Medulla oblongata (tissue), 1 donor: Measurements from ENCODE around the gene RPLP1.

Experiments
- DNase-seq: peaks from one replicate; pipeline ENCODE4 v3.0.0-alpha.2; 2015; ENCODE audit errors: extremely low spot score

Gene RPLP1

DNA sequence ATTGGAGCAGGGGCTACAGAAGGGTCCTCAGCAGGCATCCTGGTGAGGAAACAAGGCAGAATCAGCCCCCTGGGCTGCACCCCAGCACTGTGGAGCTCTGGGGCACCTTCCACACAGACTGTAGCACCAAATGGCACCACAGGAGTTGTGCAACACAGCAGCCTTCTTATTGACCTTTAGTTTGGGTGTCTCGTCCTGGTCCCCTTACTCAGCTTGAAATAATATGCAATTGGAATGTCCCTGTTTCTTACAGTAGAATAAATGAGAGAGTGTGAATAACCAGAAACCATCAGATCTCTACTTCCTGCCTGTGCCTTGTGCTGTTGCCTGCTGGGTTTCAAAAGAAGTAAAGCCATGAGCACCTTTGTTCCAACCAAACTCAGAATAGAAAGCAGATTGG lies 44.5 kb downstream of the RPLP1 start:
- no peak for DNase-seq

DNA sequence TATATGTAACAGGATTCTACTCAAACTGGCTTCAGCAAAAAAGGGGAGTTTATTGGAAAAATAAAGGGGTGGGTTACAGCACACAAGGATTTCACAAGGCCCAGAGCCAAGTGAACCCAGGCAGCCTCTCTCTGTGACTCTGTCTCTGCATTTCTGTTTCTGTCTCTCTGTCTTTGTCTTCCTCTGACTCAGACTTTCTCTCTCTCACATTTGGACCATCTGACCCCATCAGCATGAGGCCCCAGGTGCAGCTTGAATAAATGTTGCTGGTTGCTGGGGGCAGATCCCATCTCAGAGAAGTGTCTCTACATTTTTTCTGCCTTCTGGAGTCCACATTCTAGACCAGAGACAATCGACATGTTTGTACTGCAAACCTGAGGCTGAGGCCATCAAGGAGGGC lies 45.0 kb downstream of the RPLP1 start:
- DNase-seq = no peak

GRCh38 chr15:69498282-69498681 lies 45.7 kb downstream of the RPLP1 start:
- no peak for DNase-seq

- no peak for DNase-seq
Observed at GRCh38 chr15:69498987-69499386, 46.4 kb downstream of the RPLP1 start.

GRCh38 chr15:69499521-69500211 lies 47.0 kb downstream of the RPLP1 start:
- peak; percentile 52 for DNase-seq

DNA sequence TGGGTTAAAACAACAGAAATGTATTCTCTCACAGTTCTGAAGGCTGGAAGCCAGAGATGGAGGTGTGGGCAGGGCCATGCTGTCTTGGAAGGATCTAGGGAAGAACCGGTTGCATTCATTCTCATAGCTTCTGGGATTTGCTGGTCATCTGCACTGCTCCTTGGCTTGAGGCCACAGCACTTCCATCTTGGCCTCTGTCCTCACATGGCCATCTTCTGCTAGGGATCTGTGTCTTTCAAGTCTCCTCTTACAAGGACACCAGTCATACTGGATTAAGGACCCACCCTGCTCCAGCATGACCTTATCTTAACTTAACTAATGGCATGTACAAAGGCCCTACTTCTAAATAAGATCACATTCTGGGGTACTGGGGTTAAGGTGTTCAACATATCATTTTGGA lies 47.7 kb downstream of the RPLP1 start:
- DNase-seq = no peak

GRCh38 chr15:69501456-69501855 lies 48.8 kb downstream of the RPLP1 start:
- no peak for DNase-seq

DNA sequence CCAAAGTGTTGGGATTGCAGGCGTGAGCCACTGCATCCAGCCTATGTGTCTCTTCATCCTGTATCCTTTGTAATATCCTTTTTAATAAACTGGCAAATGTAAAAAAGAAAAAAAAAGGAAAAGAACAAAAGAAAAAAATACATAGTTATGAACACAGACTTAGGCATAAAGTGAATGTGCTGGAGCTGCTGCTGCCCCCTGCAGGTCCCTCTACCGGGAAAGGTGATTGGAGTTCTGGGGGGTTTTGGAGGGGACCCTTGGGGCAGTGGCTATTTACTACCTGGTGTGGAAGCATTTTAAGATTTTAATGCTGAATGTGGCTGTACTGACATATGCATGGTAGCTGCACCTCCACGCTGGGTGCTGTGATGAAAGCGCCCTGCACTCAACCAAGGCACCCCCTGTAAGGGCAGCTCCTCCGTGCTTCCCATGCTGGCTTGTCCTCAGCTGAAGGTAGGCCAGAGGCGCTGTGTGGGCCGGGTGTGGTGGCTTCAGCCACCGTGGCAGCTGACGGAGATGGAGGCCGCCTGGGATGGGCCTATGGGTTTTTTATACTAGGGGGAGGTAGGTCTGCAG lies 49.9 kb downstream of the RPLP1 start:
- DNase-seq = no peak

DNA sequence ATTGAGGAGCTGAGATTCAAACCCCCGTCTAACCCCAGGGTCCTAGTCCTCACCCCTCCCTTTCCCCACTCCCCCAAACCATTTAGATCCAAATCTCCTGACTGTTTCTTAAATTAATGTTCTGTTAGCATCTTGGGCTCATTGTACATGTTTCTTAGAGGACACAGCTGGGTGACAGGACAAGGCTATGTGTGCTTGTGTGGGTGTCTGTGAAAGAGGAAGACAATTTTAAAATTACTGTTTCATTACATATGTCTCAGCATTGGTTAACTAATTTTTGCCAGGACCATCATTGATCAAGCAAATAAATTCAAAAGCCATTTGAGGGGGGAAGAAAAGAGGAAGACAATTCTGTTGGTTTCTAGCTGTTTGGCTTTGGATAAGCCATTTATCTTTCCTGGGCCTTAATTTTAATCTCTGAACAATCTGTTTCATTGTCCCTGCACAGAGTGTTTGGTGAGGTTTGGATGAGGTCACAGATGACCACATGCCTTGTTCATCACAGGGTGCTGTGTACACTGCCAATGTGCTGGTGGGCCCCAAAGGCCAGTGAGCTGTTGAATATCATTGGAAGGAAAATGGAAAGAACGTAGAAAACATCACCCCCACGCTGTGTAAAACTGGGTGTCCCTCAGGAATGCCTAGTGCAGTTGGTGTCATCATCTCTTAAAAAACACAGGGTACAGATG lies 51.9 kb downstream of the RPLP1 start:
- peak; percentile 68 for DNase-seq
